ENCODE data around the gene ZNF705A.
A peak's percentile ranks its signal among the peaks of the same experiment; 100 is the strongest.
"Not testable (repeated sequence)": the region's sequence is repeated elsewhere in the genome, so short reads cannot be mapped to it uniquely, and the experiment has no call there.

The ZNF705A gene

DNA sequence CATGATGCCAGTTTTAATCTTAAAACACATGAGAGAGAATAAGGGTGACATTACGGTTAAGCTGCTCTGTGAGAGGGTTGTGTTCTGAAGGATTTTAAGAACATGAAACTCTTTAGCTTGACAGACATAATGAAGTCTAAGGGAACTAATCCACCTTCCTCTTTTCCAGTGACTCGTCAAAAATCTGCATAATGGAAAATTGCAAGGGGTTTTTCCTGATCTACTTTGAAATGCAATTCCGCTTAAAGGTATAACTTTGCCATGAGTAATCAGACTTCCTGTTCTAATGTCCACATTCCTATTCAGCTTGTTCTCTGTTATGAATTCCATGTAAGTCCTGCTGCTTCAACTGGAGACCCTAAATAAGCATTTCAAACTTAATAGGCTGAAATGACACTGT lies at the start of gene ZNF705A:
Gene ZNF705A (plus strand): TSS at position 171 of the 400 bp plus-strand sequence. CDS start 15,611 bp downstream, outside the sequence.
- DNase-seq (ENCODE audit: extremely low read depth in 1 of 2, low read depth in 1 of 2): no peak

DNA sequence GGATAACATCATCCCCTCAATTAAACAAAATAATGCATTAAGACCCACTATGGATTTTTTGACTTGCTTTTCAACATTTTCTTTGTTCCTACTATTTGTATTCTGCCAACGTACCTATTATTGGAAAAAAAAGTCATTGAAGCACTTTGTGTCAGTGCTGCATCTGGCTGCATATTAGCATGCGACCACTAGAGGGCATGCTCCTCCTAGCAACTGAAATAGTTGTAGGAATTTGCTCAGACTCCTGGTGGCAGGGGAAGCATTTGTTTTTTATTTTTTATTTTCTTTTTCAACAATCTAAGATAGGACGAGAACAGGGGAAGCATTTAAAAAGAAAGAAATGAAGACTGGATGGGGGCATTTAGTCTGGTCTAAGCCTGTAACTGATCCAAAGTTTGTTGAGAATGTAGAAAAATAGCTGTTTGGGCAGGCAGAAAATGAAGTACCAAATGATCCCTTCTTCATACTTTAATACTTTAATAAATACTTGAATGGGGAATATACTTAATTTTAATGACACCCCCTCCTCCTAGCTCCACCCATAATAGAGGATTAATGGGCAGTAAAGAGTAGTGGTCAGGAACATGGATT lies 47.9 kb upstream of the ZNF705A start:
- DNase-seq (ENCODE audit: extremely low read depth in 1 of 2, low read depth in 1 of 2): peak; percentile 57 to 63

DNA sequence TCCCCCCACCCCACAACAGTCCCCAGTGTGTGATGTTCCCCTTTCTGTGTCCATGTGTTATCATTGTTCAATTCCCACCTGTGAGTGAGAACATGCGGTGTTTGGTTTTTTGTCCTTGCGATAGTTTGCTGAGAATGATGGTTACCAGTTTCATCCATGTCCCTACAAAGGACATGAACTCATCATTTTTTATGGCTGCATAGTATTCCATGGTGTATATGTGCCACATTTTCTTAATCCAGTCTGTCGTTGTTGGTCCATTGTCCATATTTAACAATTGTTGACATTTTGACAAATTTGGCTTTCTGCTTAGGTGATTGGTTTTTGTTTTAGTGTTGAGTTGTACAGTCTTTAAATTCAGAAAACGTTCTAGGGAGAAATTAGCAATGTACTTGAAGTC lies 43.7 kb upstream of the ZNF705A start:
- not testable (repeated sequence) for DNase-seq (ENCODE audit: extremely low read depth in 1 of 2, low read depth in 1 of 2)

GRCh38 chr12:8120072-8120713 lies 36.6 kb upstream of the ZNF705A start:
- no peak for DNase-seq (ENCODE audit: extremely low read depth in 1 of 2, low read depth in 1 of 2)

DNA sequence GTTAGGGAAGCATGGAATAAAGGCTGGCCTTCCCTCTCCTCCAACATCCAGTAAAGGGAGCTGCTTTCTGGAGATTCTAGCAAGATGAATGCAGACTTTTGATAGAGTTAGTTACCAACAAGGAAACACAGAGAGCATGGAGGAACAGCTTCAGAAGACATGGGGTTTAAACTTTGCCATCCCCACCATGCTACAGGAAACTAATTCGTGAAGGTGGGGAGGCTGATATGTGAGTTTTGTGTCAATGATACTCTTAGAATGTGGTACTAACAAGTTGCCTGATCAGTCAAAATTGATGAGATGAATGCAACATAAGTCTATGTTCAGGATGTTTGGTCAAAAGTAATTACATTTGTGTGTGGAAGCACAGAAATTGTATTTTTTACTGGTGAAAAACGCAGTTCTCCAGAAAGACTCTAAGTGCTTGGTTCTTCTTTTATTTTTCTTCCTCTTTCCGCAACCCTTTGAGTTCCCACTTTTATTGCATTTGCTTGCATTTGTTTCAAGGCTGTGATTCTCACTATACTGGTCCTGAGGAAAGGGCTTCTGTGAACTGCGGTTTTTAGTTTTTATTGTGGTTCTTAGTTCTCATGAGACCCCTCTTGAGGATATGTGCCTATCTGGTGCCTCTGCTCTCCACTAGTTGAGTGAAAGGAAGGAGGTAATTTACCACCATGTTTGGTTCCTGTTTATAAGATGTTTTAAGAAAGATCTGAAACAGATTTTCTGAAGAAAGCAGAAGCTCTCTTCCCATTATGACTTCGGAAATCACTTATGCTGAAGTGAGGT lies 33.5 kb upstream of the ZNF705A start, which contains the start of gene CLEC4A:
Gene CLEC4A (plus strand): TSS at position 494 of the 789 bp plus-strand sequence. CDS start 262 bp downstream, at position 756.
- DNase-seq (ENCODE audit: extremely low read depth in 1 of 2, low read depth in 1 of 2): no peak

DNA sequence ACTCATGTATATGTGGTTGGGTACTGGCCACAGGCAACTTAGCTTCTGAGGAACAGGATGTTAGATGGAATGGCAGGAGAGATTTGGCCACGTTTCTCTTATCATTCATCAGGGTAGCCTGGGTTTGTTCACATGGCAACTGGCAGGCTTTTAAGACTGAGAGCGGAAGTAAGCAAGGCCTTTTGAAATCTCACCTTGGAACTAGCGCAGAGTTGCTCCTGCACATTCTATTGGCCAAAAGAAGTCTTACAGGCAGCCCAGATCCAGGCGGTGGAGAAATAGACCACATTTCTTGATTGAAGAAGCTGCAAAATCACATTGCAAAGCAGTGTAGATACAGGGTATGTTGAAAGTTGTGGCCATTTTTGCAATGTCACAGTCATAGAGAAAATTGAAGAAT lies 29.7 kb upstream of the ZNF705A start:
- DNase-seq (ENCODE audit: extremely low read depth in 1 of 2, low read depth in 1 of 2): no peak

DNA sequence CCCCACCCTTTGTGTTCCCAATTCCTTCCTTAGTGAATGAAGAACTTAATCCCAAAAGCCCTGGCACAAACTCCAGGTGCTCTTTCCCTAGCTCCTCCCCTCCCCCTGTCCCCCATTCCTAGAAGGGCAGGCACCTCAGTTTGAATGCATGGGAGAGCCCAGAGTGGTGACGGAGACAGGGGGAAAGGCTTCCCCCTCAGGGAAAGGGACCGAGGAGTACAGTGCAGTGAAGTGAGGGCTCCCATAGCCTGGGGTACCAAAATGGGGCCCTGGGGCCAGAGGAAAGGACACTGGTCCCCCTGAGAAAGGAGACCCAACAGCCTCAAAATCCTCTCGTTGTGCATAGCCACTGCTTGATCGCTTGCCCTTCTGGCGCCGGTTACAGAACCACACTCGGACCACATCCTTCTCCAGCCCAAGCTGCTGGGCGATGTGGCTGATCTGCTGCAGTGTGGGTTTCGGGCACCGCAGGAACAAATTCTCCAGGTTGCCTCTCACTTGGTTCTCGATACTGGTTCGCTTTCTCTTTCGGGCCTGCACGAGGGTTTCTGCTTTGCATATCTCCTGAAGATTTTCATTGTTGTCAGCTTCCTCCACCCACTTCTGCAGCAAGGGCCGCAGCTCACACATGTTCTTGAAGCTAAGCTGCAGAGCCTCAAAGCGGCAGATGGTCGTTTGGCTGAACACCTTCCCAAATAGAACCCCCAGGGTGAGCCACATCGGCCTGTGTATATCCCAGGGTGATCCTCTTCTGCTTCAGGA lies 23.0 kb upstream of the ZNF705A start:
- DNase-seq (ENCODE audit: extremely low read depth in 1 of 2, low read depth in 1 of 2): not testable (repeated sequence)

DNA sequence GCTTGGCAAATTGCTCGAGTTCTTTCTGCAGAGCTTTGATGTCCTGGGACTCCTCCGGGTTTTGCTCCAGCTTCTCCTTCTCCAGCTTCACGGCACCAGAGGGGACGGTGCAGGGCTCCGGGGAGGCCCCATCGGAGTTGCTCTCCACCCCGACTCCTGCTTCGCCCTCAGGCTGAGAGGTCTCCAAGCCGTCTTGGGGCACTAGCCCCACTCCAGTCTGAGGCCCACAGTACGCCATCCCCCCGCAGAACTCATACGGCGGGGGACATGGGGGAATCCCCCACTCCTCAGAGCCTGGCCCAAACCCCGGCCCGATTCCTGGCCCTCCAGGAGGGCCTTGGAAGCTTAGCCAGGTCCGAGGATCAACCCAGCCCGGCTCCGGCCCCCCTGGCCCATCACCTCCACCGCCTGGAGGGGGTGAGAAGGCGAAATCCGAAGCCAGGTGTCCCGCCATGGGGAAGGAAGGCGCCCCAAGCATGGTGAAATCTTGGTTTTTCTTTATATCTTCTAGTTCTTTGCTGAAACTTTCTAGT lies 22.4 kb upstream of the ZNF705A start:
- DNase-seq (ENCODE audit: extremely low read depth in 1 of 2, low read depth in 1 of 2): not testable (repeated sequence)

GRCh38 chr12:8141647-8142046 lies 15.2 kb upstream of the ZNF705A start:
- DNase-seq (ENCODE audit: extremely low read depth in 1 of 2, low read depth in 1 of 2): not testable (repeated sequence)

- DNase-seq (ENCODE audit: extremely low read depth in 1 of 2, low read depth in 1 of 2): no peak
Observed at GRCh38 chr12:8143261-8143660, 13.6 kb upstream of the ZNF705A start.

DNA sequence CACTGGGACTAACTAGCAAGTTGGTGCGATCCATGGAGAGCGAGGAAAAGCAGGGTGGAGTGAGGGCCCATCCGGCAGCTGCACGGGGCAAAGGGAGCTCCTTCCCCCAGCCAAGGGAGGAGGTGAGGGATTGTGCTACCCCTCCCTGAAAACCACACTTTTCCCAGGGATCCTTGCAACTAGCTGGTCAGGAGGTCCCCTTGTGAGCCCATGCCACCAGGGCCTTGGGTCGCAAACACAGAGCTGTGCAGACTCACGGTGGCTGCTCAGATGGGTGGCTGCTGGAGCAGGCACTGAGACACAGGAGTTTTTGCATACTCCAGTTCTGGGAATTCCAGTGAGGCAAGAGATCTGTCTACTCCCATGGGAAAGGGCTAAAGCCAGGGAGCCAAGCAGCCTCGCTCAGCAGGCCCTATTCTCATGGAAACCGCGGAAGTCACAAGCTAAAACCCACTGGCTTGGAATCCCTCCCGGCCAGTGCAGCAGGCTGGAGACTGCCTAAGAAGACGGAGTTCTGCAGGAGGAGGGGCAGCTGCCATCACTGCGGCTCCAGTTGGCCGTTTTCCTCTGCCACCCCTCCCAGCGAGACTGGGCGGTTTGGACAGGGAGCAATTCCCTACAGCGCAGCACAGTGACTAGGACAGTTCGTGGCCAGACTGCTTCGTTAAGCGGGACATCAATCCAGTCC lies 10.9 kb upstream of the ZNF705A start:
- DNase-seq (ENCODE audit: extremely low read depth in 1 of 2, low read depth in 1 of 2): no peak

GRCh38 chr12:8146442-8146771 lies 10.4 kb upstream of the ZNF705A start:
- DNase-seq (ENCODE audit: extremely low read depth in 1 of 2, low read depth in 1 of 2): no peak

DNA sequence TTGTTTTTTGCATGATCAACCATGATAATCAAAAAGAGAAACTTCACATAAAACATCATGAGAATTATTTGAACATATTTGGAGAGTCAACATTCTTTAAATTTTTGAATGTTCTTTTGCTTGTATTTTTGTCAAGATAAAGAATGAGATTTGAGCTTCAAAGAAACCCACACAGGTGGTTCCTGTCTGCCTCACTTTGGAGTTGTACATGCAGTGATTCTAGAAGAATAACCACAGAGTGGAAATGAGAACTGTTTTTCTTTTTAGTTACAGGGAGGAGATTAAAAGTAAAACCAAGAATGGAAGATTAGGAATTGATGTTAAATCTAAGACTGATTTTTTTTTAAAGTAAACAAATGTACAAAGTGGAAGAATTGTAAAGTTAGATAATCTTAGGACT lies 2.3 kb upstream of the ZNF705A start:
- no peak for DNase-seq (ENCODE audit: extremely low read depth in 1 of 2, low read depth in 1 of 2)

DNA sequence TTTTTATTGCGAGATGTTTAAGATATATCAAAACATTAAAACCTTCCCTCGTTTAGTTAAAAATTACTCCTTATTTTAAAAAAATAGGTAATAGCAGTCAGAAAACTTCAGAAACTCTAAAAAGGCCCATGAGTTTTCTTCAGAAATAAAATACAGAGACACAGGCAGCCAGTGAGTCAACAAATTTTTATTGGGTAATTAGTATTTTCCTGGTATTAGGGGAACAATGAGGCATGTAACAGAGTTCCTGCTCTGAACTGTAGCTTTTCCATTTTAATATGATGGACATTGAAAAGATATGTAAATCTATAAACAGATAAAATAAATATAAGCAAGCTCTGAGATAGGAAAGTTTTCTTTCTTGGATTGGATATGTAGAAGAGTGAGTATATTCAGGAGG lies 399 bp upstream of the ZNF705A start:
- no peak for DNase-seq (ENCODE audit: extremely low read depth in 1 of 2, low read depth in 1 of 2)

- DNase-seq (ENCODE audit: extremely low read depth in 1 of 2, low read depth in 1 of 2): no peak
Observed at GRCh38 chr12:8157484-8158198, 826 bp downstream of the ZNF705A start.

- DNase-seq (ENCODE audit: extremely low read depth in 1 of 2, low read depth in 1 of 2): not testable (repeated sequence)
Observed at GRCh38 chr12:8172911-8173310, 16.1 kb downstream of the ZNF705A start.

DNA sequence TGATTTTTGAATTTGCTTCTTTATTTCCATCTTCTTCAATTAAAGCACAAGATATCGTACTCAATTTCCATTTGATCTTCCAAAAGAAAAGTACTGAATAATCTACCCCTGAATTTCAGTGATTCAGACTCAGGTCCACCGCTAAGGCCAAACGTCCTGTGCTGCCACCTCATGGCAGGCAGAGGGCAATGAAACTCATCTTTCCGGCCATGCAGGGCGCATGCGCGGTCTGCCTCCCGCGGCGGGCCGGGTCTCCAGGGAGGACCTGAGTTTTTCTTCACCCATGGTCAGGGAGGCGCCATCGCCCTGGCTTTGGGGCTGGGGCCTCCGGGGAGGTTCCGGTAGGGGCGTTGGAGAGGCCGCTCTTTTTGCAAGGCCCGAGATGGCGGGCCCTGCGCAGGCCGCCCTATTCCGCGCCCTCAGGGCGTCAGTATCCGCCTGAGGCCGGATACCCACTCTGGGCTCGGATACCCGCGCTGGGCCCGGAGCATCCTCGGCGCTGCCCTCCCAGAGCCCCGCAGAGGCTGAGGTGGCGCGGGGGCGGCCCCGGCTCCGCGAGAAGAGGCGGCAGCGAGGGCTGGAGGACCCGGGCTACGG lies 23.3 kb downstream of the ZNF705A start:
- peak; percentile 41 to 44 for DNase-seq (ENCODE audit: extremely low read depth in 1 of 2, low read depth in 1 of 2)

GRCh38 chr12:8181271-8181670 lies 24.5 kb downstream of the ZNF705A start:
- DNase-seq (ENCODE audit: extremely low read depth in 1 of 2, low read depth in 1 of 2): not testable (repeated sequence)

- DNase-seq (ENCODE audit: extremely low read depth in 1 of 2, low read depth in 1 of 2): not testable (repeated sequence)
Observed at GRCh38 chr12:8182923-8183322, 26.1 kb downstream of the ZNF705A start.
